CD4-positive, CD25-positive, alpha-beta regulatory T cell (primary cell): ENCODE data around the gene MYO15A. TPM values are rescaled to one million over a fixed set of nuclear protein-coding genes. Genes with fewer than 3 reads are reported as not detected.

Experiments
- ATAC-seq, 2 donors: fragments of 150-1000 bp; cut with Tn5 transposase; one replicate each; pipeline ENCODE4 v1.10.0; 2021; ENCODE audit warnings: low read depth in 2 of 2, moderate number of reproducible peaks in 2 of 2, moderate library complexity in 1 of 2
- DNase-seq, 3 donors: peaks; one replicate each; pipeline versions ENCODE4 v3.0.0 to v3.0.0-alpha.2; 2012 to 2022; ENCODE audit warnings: mixed read lengths in 1 of 3
- H3K27ac ChIP-seq: one replicate; pipeline ENCODE4 v1.7.0; 2013; ENCODE audit warnings: mild to moderate bottlenecking, low read length; ENCODE audit not compliant: insufficient read depth, poor library complexity, severe bottlenecking
- H3K27me3 ChIP-seq: one replicate; pipeline ENCODE4 v1.7.0; 2013; ENCODE audit warnings: low read length; ENCODE audit not compliant: control insufficient read depth, insufficient read depth
- H3K36me3 ChIP-seq: one replicate; pipeline ENCODE4 v1.7.0; 2013; ENCODE audit warnings: mild to moderate bottlenecking, low read length, moderate library complexity; ENCODE audit not compliant: control insufficient read depth, insufficient read depth
- H3K4me1 ChIP-seq: 2 replicates; pipeline ENCODE4 v1.7.0; 2013; ENCODE audit warnings: mild to moderate bottlenecking, low read length; ENCODE audit not compliant: insufficient read depth, control insufficient read depth, poor library complexity, severe bottlenecking
- H3K4me3 ChIP-seq: one replicate; pipeline ENCODE4 v1.7.0; 2013; ENCODE audit warnings: low read depth, mild to moderate bottlenecking, low read length, moderate library complexity
- H3K9me3 ChIP-seq, 2 experiments: 1 replicate in 1 of 2; 2 replicates in 1 of 2; pipeline ENCODE4 v1.7.0; 2013; ENCODE audit warnings: low read length in 2 of 2, mild to moderate bottlenecking in 1 of 2, moderate library complexity in 1 of 2; ENCODE audit not compliant: control insufficient read depth in 2 of 2
- H3K27ac Mint-ChIP-seq, 3 donors: one replicate each; pipeline ENCODE4 v1.8.0; 2020 to 2022; ENCODE audit warnings: mild to moderate bottlenecking in 3 of 3, mixed read lengths in 3 of 3, moderate library complexity in 2 of 3
- H3K27me3 Mint-ChIP-seq: one replicate; pipeline ENCODE4 v1.8.0; 2022; ENCODE audit warnings: mild to moderate bottlenecking, mixed read lengths
- H3K36me3 Mint-ChIP-seq: one replicate; pipeline ENCODE4 v1.8.0; 2020; ENCODE audit warnings: mixed read lengths
- H3K4me1 Mint-ChIP-seq, 4 donors: one replicate each; pipeline ENCODE4 v1.8.0; 2020 to 2022; ENCODE audit warnings: mixed read lengths in 4 of 4, mild to moderate bottlenecking in 1 of 4
- H3K4me3 Mint-ChIP-seq, 4 donors: one replicate each; pipeline ENCODE4 v1.8.0; 2020 to 2022; ENCODE audit warnings: mild to moderate bottlenecking in 4 of 4, mixed read lengths in 4 of 4, moderate library complexity in 3 of 4
- H3K9me3 Mint-ChIP-seq, 7 donors: one replicate each; pipeline ENCODE4 v1.8.0; 2020 to 2022; ENCODE audit warnings: mixed read lengths in 7 of 7, mild to moderate bottlenecking in 3 of 7, moderate library complexity in 2 of 7
- polyA plus RNA-seq, 4 donors: library from polyadenylated mRNA; unstranded; fragments of 300-500 nt; fragmentation: Illumina TruSeq; gene quantifications; one replicate each; pipeline ENCODE4 v1.2.3, GENCODE V29; 2021
- total RNA-seq: library from RNA; stranded (reverse); gene quantifications from one replicate; pipeline ENCODE4 v1.2.3, GENCODE V29; 2022

The MYO15A gene
- total and polyA plus RNA-seq, 5 donors from 2014 or later: 0.19 to 0.81 (median 0.30) TPM; not detected in 1

DNA sequence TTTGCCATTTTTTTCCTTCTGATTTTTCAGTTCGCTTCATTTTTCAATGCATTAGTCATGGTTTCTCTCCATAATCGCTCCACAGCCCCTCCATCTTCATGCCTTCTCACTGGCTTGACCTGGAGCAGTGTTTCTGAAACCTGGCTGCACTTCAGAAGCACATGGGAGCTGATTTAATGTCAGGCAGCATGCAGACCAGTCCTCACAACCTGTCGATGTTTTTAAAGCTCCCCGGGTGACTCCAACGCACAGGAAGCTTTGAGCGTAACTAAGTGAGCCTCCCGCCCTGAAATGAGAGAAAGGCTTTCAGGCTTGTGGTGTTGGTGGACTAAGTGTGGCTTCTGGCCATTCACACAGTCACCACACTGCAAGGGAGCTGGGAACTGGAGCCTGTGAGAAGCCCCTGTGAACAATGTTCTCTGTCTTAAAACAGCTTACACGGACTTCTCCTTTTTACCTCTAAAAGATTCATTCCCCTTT is 37.7 kb upstream of the MYO15A start:
- peaks cover 6% of the 10 kb centered on the region for H3K27me3 ChIP-seq
- H3K4me1 ChIP-seq: no peaks in the 10 kb centered on the region
- ATAC-seq (no peak), DNase-seq (peak in 1 of 3 donors; percentile 11)
- Mint-ChIP-seq H3K4me1 (peaks cover 0 to 13% (median 0%) of the 10 kb centered on the region in 4 donors), H3K27ac (no peak overlapping the region), H3K9me3 (peaks cover 0 to 2% (median 0%) of the 10 kb centered on the region in 7 donors), H3K27me3 (peaks cover 16% of the 10 kb centered on the region), H3K4me3 (no peak overlapping the region), H3K36me3 (no peaks in the 10 kb centered on the region)
- peaks cover under 1% of the 10 kb centered on the region for H3K36me3 ChIP-seq
- no peaks in the 10 kb centered on the region for H3K9me3 ChIP-seq
- H3K4me3 ChIP-seq: no peak overlapping the region
- H3K27ac ChIP-seq: no peak overlapping the region

GRCh38 chr17:18071751-18072150 is 36.8 kb upstream of the MYO15A start:
- ATAC-seq: no peak
- no peak overlapping the region for H3K4me3 Mint-ChIP-seq
- peaks cover 6% of the 10 kb centered on the region for H3K27me3 ChIP-seq
- no peaks in the 10 kb centered on the region for H3K9me3 ChIP-seq
- no peaks in the 10 kb centered on the region for H3K36me3 Mint-ChIP-seq
- no peaks in the 10 kb centered on the region for H3K36me3 ChIP-seq
- H3K4me1 Mint-ChIP-seq: peaks cover 0 to 13% (median 0%) of the 10 kb centered on the region in 4 donors
- H3K27ac ChIP-seq: no peak overlapping the region
- no peak overlapping the region for H3K27ac Mint-ChIP-seq
- H3K9me3 Mint-ChIP-seq: peaks cover 0 to 2% (median 0%) of the 10 kb centered on the region in 7 donors
- no peaks in the 10 kb centered on the region for H3K4me1 ChIP-seq
- DNase-seq: no peak
- H3K27me3 Mint-ChIP-seq: peaks cover 25% of the 10 kb centered on the region
- H3K4me3 ChIP-seq: no peak overlapping the region

DNA sequence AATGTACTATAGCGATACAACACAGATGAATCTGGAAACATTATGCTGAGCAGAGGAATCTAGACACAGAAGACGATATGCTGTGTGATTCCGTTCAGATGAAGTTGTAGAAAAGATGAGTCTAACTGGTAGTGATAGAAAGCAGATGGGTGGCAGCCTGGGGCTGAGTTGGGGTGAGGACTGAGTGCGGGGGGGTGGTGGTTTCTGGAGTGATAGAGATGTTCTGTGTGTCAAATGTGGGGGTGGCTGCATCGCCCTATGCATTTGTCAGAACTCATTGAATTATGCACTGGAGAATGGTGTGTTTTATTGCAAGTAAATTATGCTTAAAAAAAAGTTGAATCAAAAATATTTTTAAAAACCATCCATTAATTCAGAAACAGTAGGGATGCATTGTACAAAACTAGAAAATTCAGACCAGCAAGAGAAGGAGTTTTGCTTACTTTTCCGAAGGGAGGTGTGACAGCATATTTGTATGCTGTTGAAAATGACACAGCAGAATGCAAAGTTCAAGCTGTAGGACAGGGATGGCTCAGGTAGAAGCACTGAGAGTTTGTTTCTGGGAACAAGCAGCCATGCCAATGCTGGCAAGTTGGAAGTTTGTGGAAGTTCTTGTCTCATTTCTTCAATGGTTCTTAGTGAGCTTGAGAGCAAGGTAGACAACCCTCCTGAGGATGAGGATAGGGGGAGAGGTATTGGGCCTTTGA is 33.8 kb upstream of the MYO15A start:
- peak overlapping the region in 1 of 4 donors; percentile 15 for H3K4me3 Mint-ChIP-seq
- no peaks in the 10 kb centered on the region for H3K4me1 ChIP-seq
- no peaks in the 10 kb centered on the region for H3K36me3 Mint-ChIP-seq
- ATAC-seq: no peak
- no peaks in the 10 kb centered on the region for H3K9me3 ChIP-seq
- H3K4me1 Mint-ChIP-seq: peaks cover 0 to 13% (median 0%) of the 10 kb centered on the region in 4 donors
- H3K9me3 Mint-ChIP-seq: peaks cover 0 to 2% (median 0%) of the 10 kb centered on the region in 7 donors
- H3K36me3 ChIP-seq: no peaks in the 10 kb centered on the region
- H3K27ac Mint-ChIP-seq: peak overlapping the region in 1 of 3 donors; percentile 68
- H3K4me3 ChIP-seq: no peak overlapping the region
- DNase-seq: no peak
- peaks cover 39% of the 10 kb centered on the region for H3K27me3 Mint-ChIP-seq
- peaks cover 6% of the 10 kb centered on the region for H3K27me3 ChIP-seq
- H3K27ac ChIP-seq: no peak overlapping the region

DNA sequence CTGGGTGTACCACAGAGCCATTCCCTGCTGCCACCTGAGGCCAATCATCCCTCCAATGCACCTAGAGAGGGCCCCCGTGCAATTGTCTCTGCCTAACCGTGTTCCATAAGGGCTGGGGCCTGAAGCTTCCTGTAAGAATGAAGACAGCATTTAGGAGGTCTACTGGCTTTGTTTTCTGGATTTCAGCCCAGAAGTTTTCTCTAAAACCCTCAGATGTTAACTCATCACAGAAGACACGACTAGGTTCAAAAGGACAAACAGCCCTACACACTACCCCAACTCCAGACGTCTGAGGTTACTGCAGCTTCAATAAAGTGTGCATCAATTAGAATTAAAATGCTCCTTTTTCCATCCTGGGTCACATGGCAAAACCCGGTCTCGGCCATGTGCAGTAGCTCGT is 31.6 kb upstream of the MYO15A start:
- peaks cover 59% of the 10 kb centered on the region for H3K27me3 Mint-ChIP-seq
- no peak for ATAC-seq
- peaks cover 0 to 2% (median 0%) of the 10 kb centered on the region in 7 donors for H3K9me3 Mint-ChIP-seq

GRCh38 chr17:18079543-18079942 is 29.0 kb upstream of the MYO15A start:
- no peak for ATAC-seq
- peaks cover 6% of the 10 kb centered on the region for H3K27me3 ChIP-seq
- no peaks in the 10 kb centered on the region for H3K36me3 Mint-ChIP-seq
- no peak overlapping the region for H3K4me3 ChIP-seq
- peaks cover 53% of the 10 kb centered on the region for H3K27me3 Mint-ChIP-seq
- no peaks in the 10 kb centered on the region for H3K4me1 ChIP-seq
- H3K27ac ChIP-seq: no peak overlapping the region
- H3K9me3 ChIP-seq: no peaks in the 10 kb centered on the region
- no peak overlapping the region for H3K4me3 Mint-ChIP-seq
- H3K9me3 Mint-ChIP-seq: peaks cover 0 to 2% (median 0%) of the 10 kb centered on the region in 7 donors
- H3K36me3 ChIP-seq: no peaks in the 10 kb centered on the region
- DNase-seq: no peak
- H3K4me1 Mint-ChIP-seq: no peaks in the 10 kb centered on the region
- H3K27ac Mint-ChIP-seq: no peak overlapping the region

More for the DNA sequence above, 31.6 kb upstream of the MYO15A start:
- Histone ChIP-seq H3K9me3 (no peaks in the 10 kb centered on the region), H3K4me3 (no peak overlapping the region), H3K27me3 (peaks cover 6% of the 10 kb centered on the region), H3K27ac (no peak overlapping the region), H3K4me1 (no peaks in the 10 kb centered on the region), H3K36me3 (no peaks in the 10 kb centered on the region)
- DNase-seq: no peak
- Mint-ChIP-seq H3K4me1 (no peaks in the 10 kb centered on the region), H3K4me3 (no peak overlapping the region), H3K36me3 (no peaks in the 10 kb centered on the region), H3K27ac (no peak overlapping the region)

DNA sequence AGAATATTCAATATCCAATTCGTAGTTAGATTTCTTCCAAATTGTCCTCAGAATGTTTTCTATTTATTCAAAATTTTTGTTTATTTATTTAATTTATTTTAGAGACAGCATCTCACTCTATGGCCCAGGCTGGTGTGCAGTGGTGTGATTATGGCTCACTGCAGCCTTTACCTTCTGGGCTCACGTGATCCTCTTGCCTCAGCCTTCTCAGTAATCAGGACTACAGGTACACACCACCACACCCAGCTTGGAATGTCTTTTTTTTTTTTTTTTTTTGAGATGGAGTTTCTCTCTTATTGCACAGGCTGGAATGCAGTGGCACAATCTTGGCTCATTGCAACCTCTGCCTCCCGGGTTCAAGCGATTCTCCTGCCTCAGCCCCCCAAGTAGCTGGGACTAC is 24.3 kb upstream of the MYO15A start:
- Histone ChIP-seq H3K9me3 (no peaks in the 10 kb centered on the region), H3K27me3 (no peaks in the 10 kb centered on the region), H3K4me1 (peaks cover 9% of the 10 kb centered on the region), H3K36me3 (no peaks in the 10 kb centered on the region), H3K4me3 (no peak overlapping the region), H3K27ac (no peak overlapping the region)
- H3K27ac Mint-ChIP-seq: no peak overlapping the region
- ATAC-seq (no peak), DNase-seq (no peak)
- no peaks in the 10 kb centered on the region for H3K9me3 Mint-ChIP-seq
- H3K27me3 Mint-ChIP-seq: peaks cover 28% of the 10 kb centered on the region
- peaks cover 5 to 21% (median 14%) of the 10 kb centered on the region in 4 donors for H3K4me1 Mint-ChIP-seq
- no peak overlapping the region for H3K4me3 Mint-ChIP-seq
- H3K36me3 Mint-ChIP-seq: no peaks in the 10 kb centered on the region

GRCh38 chr17:18087610-18088491 is 20.7 kb upstream of the MYO15A start, which contains the start of gene DRG2:
DRG2 (plus strand) TSS chr17:18087948; CDS start chr17:18088024, 76 bp downstream.
- peak within 1 kb of the TSS; percentile 80 for H3K27ac ChIP-seq
- peak within 1 kb of the TSS; percentile 98 to 99 (median 99) for H3K27ac Mint-ChIP-seq
- peaks cover 9% of the 10 kb centered on the region for H3K4me1 ChIP-seq
- H3K4me1 Mint-ChIP-seq: peaks cover 9 to 42% (median 28%) of the 10 kb centered on the region in 4 donors
- no peaks in the 10 kb centered on the region for H3K27me3 Mint-ChIP-seq
- H3K9me3 Mint-ChIP-seq: no peaks in the 10 kb centered on the region
- peaks cover 5% of the 10 kb centered on the region for H3K36me3 ChIP-seq
- peak within 1 kb of the TSS; percentile 87 for H3K4me3 ChIP-seq
- DNase-seq (peak; percentile 77 to 93 (median 88)), ATAC-seq (peak; percentile 90 to 93)
- peak within 1 kb of the TSS; percentile 97 to 100 (median 98) for H3K4me3 Mint-ChIP-seq
- no peaks in the 10 kb centered on the region for H3K9me3 ChIP-seq
- no peaks in the 10 kb centered on the region for H3K27me3 ChIP-seq
- H3K36me3 Mint-ChIP-seq: peaks cover 4% of the 10 kb centered on the region
